Osteoblast (primary cell): ENCODE data around the gene PROKR1. TPM values are rescaled to one million over a fixed set of nuclear protein-coding genes. Genes with fewer than 3 reads are reported as not detected.
A peak's percentile ranks its signal among the peaks of the same experiment; 100 is the strongest.

Source experiments
- DNase-seq: peaks from one replicate; pipeline ENCODE4 v3.0.0; 2011; ENCODE audit warnings: low spot score, mixed read lengths; ENCODE audit not compliant: insufficient read length; ENCODE audit errors: missing footprints
- H2AFZ ChIP-seq: 2 replicates; pipeline ENCODE4 v1.6.0; 2011; ENCODE audit warnings: mild to moderate bottlenecking, low read length
- H3K27ac ChIP-seq: 2 replicates; pipeline ENCODE4 v1.5.1; 2011; ENCODE audit warnings: mild to moderate bottlenecking, low read depth, low read length, moderate library complexity
- H3K27me3 ChIP-seq: 2 replicates; pipeline ENCODE4 v1.6.0; 2012; ENCODE audit warnings: mild to moderate bottlenecking, control low read depth, inconsistent platforms, low read length, moderate library complexity; ENCODE audit not compliant: insufficient read depth
- H3K36me3 ChIP-seq: 2 replicates; pipeline ENCODE4 v1.5.1; 2011; ENCODE audit warnings: mild to moderate bottlenecking, low read length, control low read depth, moderate library complexity; ENCODE audit not compliant: insufficient read depth
- H3K4me1 ChIP-seq: 2 replicates; pipeline ENCODE4 v1.5.1; 2011; ENCODE audit warnings: mild to moderate bottlenecking, low read length, control low read depth, moderate library complexity; ENCODE audit not compliant: insufficient read depth
- H3K4me2 ChIP-seq: 2 replicates; pipeline ENCODE4 v1.6.0; 2011; ENCODE audit warnings: mild to moderate bottlenecking, low read length; ENCODE audit not compliant: insufficient read depth
- H3K4me3 ChIP-seq: fragments of 200-600 bp; sonication (generic); 3 replicates; pipeline ENCODE4 v1.5.1; 2012; ENCODE audit warnings: mild to moderate bottlenecking, low read length, inconsistent platforms; ENCODE audit not compliant: insufficient read depth
- H3K79me2 ChIP-seq: 2 replicates; pipeline ENCODE4 v1.6.0; 2012; ENCODE audit warnings: mild to moderate bottlenecking, low read length, control low read depth, inconsistent platforms; ENCODE audit not compliant: insufficient read depth
- H3K9me3 ChIP-seq: 2 replicates; pipeline ENCODE4 v1.5.1; 2011; ENCODE audit warnings: low read depth, low read length, control low read depth
- H4K20me1 ChIP-seq: 2 replicates; pipeline ENCODE4 v1.6.0; 2012; ENCODE audit warnings: mild to moderate bottlenecking, low read length, control low read depth; ENCODE audit not compliant: insufficient read depth
- CTCF ChIP-seq: IDR thresholded peaks from 2 replicates; pipeline ENCODE4 v1.5.1; 2011; ENCODE audit warnings: mild to moderate bottlenecking, low read depth, low read length, moderate library complexity; ENCODE audit errors: extremely low read depth
- total RNA-seq: library from RNA; depleted of rRNA; stranded (reverse); fragments of >200 nt; gene quantifications from 2 replicates; pipeline ENCODE4 v1.2.3, GENCODE V29; 2012

The PROKR1 gene
- total RNA-seq, 1 donor: not detected

- H3K4me1 ChIP-seq: no peaks in the 10 kb centered on the region
- TF ChIP-seq CTCF: no peak
- H4K20me1 ChIP-seq: no peaks in the 10 kb centered on the region
- no peaks in the 10 kb centered on the region for H3K9me3 ChIP-seq
- H3K79me2 ChIP-seq: no peaks in the 10 kb centered on the region
- DNase-seq: peak; percentile 6
- no peak overlapping the region for H3K4me2 ChIP-seq
- H3K27me3 ChIP-seq: peaks cover 9% of the 10 kb centered on the region
- no peak overlapping the region for H3K27ac ChIP-seq
- H3K4me3 ChIP-seq: no peak overlapping the region
- H3K36me3 ChIP-seq: no peaks in the 10 kb centered on the region
- no peak overlapping the region for H2AFZ ChIP-seq
These were observed 47.5 kb downstream of the PROKR1 start for GRCh38 chr2:68690851-68691250.

- no peaks in the 10 kb centered on the region for H3K9me3 ChIP-seq
- no peak for TF ChIP-seq CTCF
- no peaks in the 10 kb centered on the region for H4K20me1 ChIP-seq
- H3K4me2 ChIP-seq: no peak overlapping the region
- H3K4me1 ChIP-seq: no peaks in the 10 kb centered on the region
- H3K27me3 ChIP-seq: peaks cover 10% of the 10 kb centered on the region
- H2AFZ ChIP-seq: no peak overlapping the region
- H3K4me3 ChIP-seq: no peak overlapping the region
- H3K36me3 ChIP-seq: no peaks in the 10 kb centered on the region
- no peak for DNase-seq
- H3K79me2 ChIP-seq: no peaks in the 10 kb centered on the region
- no peak overlapping the region for H3K27ac ChIP-seq
These were observed 49.1 kb downstream of the PROKR1 start for GRCh38 chr2:68692511-68692910.

GRCh38 chr2:68693951-68694350 lies 50.6 kb downstream of the PROKR1 start:
- Histone ChIP-seq H2AFZ (no peak overlapping the region), H3K4me3 (no peak overlapping the region), H3K9me3 (no peaks in the 10 kb centered on the region), H4K20me1 (no peaks in the 10 kb centered on the region), H3K79me2 (no peaks in the 10 kb centered on the region), H3K4me2 (no peak overlapping the region), H3K36me3 (no peaks in the 10 kb centered on the region), H3K27me3 (peaks cover 10% of the 10 kb centered on the region), H3K4me1 (no peaks in the 10 kb centered on the region), H3K27ac (no peak overlapping the region)
- no peak for TF ChIP-seq CTCF
- no peak for DNase-seq

GRCh38 chr2:68695971-68696370 lies 52.6 kb downstream of the PROKR1 start:
- no peaks in the 10 kb centered on the region for H4K20me1 ChIP-seq
- H3K9me3 ChIP-seq: no peaks in the 10 kb centered on the region
- TF ChIP-seq CTCF: no peak
- H3K4me1 ChIP-seq: no peaks in the 10 kb centered on the region
- H3K27ac ChIP-seq: no peak overlapping the region
- H3K4me2 ChIP-seq: no peak overlapping the region
- peaks cover 10% of the 10 kb centered on the region for H3K27me3 ChIP-seq
- DNase-seq: no peak
- H3K36me3 ChIP-seq: no peaks in the 10 kb centered on the region
- H3K79me2 ChIP-seq: no peaks in the 10 kb centered on the region
- H3K4me3 ChIP-seq: no peak overlapping the region
- no peak overlapping the region for H2AFZ ChIP-seq
